Upper lobe of left lung (tissue), 4 donors: Measurements from ENCODE around the gene SDK2.

Source experiments
- EP300 ChIP-seq, 4 donors: sonication (generic); formaldehyde crosslinking; IDR thresholded peaks; one replicate each; pipeline ENCODE4 v1.5.1; 2017; ENCODE audit warnings: antibody characterized with exemption in 4 of 4, control low read depth in 2 of 4
- POLR2A ChIP-seq, 4 donors: fragments of 450-650 bp; IDR thresholded peaks; one replicate each; pipeline ENCODE4 v1.5.1; 2016 to 2017; ENCODE audit warnings: antibody characterized with exemption in 4 of 4, mild to moderate bottlenecking in 2 of 4
- POLR2AphosphoS5 ChIP-seq, 2 donors: sonication (generic); formaldehyde crosslinking; IDR thresholded peaks; one replicate each; pipeline ENCODE4 v1.5.1; 2017; ENCODE audit warnings: antibody characterized with exemption in 2 of 2
- TF ChIP-seq, protein P1 (sequence below), 6 experiments: fragments of 450-650 bp in 4 of 6; fragments of 200-600 bp in 2 of 6; sonication (generic) in 2 of 6; IDR thresholded peaks; one replicate each; pipeline ENCODE4 v1.5.1; 2016 to 2019; ENCODE audit warnings: antibody characterized with exemption in 6 of 6

DNA sequence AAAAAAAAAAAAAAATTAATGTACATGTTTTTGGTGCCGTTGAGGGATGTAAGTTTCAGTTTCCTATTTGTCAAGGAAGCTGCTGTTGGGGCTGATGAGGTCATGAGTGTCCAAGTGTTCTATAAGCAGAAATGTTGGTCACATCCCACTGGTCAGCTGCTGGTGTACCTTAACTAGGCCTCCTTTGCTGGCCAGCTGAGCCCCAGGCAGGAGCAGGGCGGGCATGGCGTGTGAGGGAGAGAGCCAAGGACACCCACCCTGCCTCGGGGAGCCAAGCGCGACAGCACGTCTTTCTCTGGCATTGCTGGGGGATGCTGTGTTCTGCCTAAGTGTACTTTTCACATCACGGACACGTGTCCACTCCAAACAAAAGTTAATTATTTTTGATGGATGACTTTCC, 224.4 kb downstream of the SDK2 start:
- TF ChIP-seq, protein P1, sequence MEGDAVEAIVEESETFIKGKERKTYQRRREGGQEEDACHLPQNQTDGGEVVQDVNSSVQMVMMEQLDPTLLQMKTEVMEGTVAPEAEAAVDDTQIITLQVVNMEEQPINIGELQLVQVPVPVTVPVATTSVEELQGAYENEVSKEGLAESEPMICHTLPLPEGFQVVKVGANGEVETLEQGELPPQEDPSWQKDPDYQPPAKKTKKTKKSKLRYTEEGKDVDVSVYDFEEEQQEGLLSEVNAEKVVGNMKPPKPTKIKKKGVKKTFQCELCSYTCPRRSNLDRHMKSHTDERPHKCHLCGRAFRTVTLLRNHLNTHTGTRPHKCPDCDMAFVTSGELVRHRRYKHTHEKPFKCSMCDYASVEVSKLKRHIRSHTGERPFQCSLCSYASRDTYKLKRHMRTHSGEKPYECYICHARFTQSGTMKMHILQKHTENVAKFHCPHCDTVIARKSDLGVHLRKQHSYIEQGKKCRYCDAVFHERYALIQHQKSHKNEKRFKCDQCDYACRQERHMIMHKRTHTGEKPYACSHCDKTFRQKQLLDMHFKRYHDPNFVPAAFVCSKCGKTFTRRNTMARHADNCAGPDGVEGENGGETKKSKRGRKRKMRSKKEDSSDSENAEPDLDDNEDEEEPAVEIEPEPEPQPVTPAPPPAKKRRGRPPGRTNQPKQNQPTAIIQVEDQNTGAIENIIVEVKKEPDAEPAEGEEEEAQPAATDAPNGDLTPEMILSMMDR (IDR thresholded peaks at IDR 0.05) = no peak
- TF ChIP-seq EP300 (IDR thresholded peaks at IDR 0.05) = no peak
- TF ChIP-seq POLR2A (IDR thresholded peaks at IDR 0.05) = no peak
- no peak for TF ChIP-seq POLR2AphosphoS5 (IDR thresholded peaks at IDR 0.05)
